ENCODE measurements around the gene AFG3L2. TPM values are rescaled to one million over a fixed set of nuclear protein-coding genes. Genes with fewer than 3 reads are reported as not detected.

Gene AFG3L2
- total and polyA plus RNA-seq, 2 of the 8 experiments (the other 6 are each of a cell fraction or from before 2014, with no cell fraction given), result 29.7 to 84.8 TPM

DNA sequence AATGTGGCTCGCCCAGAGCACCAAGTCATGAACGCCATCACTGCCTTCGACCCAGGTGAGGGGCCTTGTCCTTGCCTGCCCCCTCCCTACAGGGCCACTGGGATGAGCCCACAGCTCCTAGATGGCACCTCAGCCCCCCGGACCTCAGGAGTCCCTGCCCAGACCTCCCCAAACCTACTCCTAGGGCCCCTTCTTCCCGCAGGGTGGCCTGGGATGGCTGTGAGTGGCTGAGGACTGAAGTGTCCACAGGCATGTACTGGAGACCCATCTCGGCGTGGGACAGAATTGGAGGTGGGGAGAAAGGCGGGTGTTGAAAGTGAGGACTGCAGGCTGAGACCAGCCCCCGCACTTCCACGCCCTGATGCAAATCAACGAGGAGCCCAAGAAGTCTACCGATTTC is 71.8 kb downstream of the AFG3L2 start:
- no peak overlapping the region; the same call in none of the 2 replicates for H3K18ac ChIP-seq (ENCODE audit: extremely low read depth, low read length)
- TF ChIP-seq NRF1 (IDR thresholded peaks at IDR 0.05; ENCODE audit: low read depth, low read length) (no peak), CBX8 (IDR thresholded peaks at IDR 0.05; ENCODE audit: borderline replicate concordance, low read depth, low read length) (no peak), SP2 (IDR thresholded peaks at IDR 0.05; ENCODE audit: low read length) (no peak), RFX5 (IDR thresholded peaks at IDR 0.05; ENCODE audit: borderline replicate concordance, low read depth, low read length) (no peak), GTF2F1 (IDR thresholded peaks at IDR 0.05; ENCODE audit: borderline replicate concordance, low read depth, low read length) (no peak), CHD1 (IDR thresholded peaks at IDR 0.05; ENCODE audit: low read depth, low read length) (no peak), KDM5A (IDR thresholded peaks at IDR 0.05; ENCODE audit: low read length) (no peak), SP1 (IDR thresholded peaks at IDR 0.05; ENCODE audit: low read depth, low read length) (no peak), HDAC6 (IDR thresholded peaks at IDR 0.05; ENCODE audit: low read depth, low read length) (no peak)
- 85% methylated on average over 12 of the region's 12 CpGs; no CpG with 5 or more reads in 1 of the 2 experiments for WGBS, 2 experiments (ENCODE audit: extremely low coverage in 1 of 2, insufficient coverage in 1 of 2, insufficient read length in 1 of 2, insufficient replicate concordance in 2 of 2, low coverage in 1 of 2, low lambda C conversion rate in 2 of 2, missing lambda C conversion rate in 1 of 2)
- no peak overlapping the region for H3K14ac ChIP-seq (ENCODE audit: insufficient read length)
- H2AK5ac ChIP-seq (ENCODE audit: low read depth, low read length), result no peak overlapping the region
- H4K5ac ChIP-seq (ENCODE audit: insufficient read length, low read depth, low read length), result no peak overlapping the region
- ChIA-PET POLR2A (ENCODE audit: partially characterized antibody) (interaction anchor here (1.2 to 1.4 kb wide), 3 partner anchors 8 to 31 kb away, joined by 3 read pairs; no protein-coding TSS in a partner anchor), CTCF (ENCODE audit: partially characterized antibody) (no interaction called here)
- peak overlapping the region; percentile 98 for H2BK20ac ChIP-seq (ENCODE audit: low read length)
- H3K56ac ChIP-seq (replicated peaks; ENCODE audit: insufficient read length, low read depth, low read length), result no peak overlapping the region
- no peak overlapping the region for H3K4ac ChIP-seq (replicated peaks; ENCODE audit: insufficient read length, low read depth, low read length)
- H3K4me3 ChIP-seq (ENCODE audit: extremely low read depth in 1 of 4, insufficient read depth in 2 of 4, low read depth in 3 of 4, low read length in 4 of 4), result no peak overlapping the region
- DNase-seq (ENCODE audit: low read depth in 1 of 2, low spot score in 2 of 2) (no peak), FAIRE-seq (no peak)
- no peak overlapping the region for H4K8ac ChIP-seq (ENCODE audit: extremely low read depth, insufficient read depth, low read length)
- H3K9ac ChIP-seq (replicated peaks in 1 of 4; ENCODE audit: extremely low read depth in 1 of 4, low read depth in 3 of 4, low read length in 3 of 4), result no peak overlapping the region
- H3K27me3 ChIP-seq (replicated peaks in 1 of 4; ENCODE audit: control insufficient read depth in 3 of 4, extremely low read depth in 1 of 4, insufficient read depth in 3 of 4, low read length in 3 of 4), result peaks cover 0 to 29% (median 20%) of the 10 kb centered on the region in 4 experiments; a peak in 5 of 7 replicates
- H4K91ac ChIP-seq (replicated peaks; ENCODE audit: insufficient read length, low read length), result peak overlapping the region; percentile 1
- peak overlapping the region; percentile 68; the same call in 1 of the 2 replicates for H2BK12ac ChIP-seq (ENCODE audit: low read depth, low read length)
- H3K9me3 ChIP-seq (ENCODE audit: insufficient read depth in 2 of 2, low read depth in 1 of 2, low read length in 1 of 2), result no peaks in the 10 kb centered on the region
- H3K79me1 ChIP-seq (ENCODE audit: low read depth, low read length), result no peaks in the 10 kb centered on the region
- peaks cover 11% of the 10 kb centered on the region for H3K23me2 ChIP-seq (ENCODE audit: low read depth, low read length)
- H2BK120ac ChIP-seq (replicated peaks; ENCODE audit: low read depth, low read length), result no peak overlapping the region
- peak overlapping the region; percentile 16; the same call in 1 of the 2 replicates for H2BK5ac ChIP-seq (ENCODE audit: low read depth, low read length)
- H3K4me2 ChIP-seq (ENCODE audit: insufficient read depth in 1 of 2, low read depth in 2 of 2, low read length in 2 of 2), result no peak overlapping the region
- H2AFZ ChIP-seq (ENCODE audit: low read length), result no peak overlapping the region
- H3K27ac ChIP-seq (ENCODE audit: low read depth, low read length), result no peak overlapping the region
- H3K4me1 ChIP-seq (replicated peaks in 1 of 4; ENCODE audit: control insufficient read depth in 3 of 4, insufficient read depth in 4 of 4, low read length in 3 of 4), result peaks cover 0 to 16% (median 12%) of the 10 kb centered on the region in 4 experiments; a peak in 6 of 7 replicates
- peaks cover 0 to 6% of the 10 kb centered on the region in 2 experiments; a peak in 3 of 4 replicates for H3K79me2 ChIP-seq (ENCODE audit: control insufficient read depth in 1 of 2, insufficient read depth in 2 of 2, low read length in 2 of 2)
- H3K23ac ChIP-seq (ENCODE audit: insufficient read length), result no peak overlapping the region
- H3K36me3 ChIP-seq (ENCODE audit: control insufficient read depth in 2 of 4, insufficient read depth in 4 of 4, low read length in 3 of 4), result peaks cover 0 to 6% (median 0%) of the 10 kb centered on the region in 4 experiments; a peak in 1 of 8 replicates
- H4K20me1 ChIP-seq (replicated peaks in 1 of 2; ENCODE audit: control insufficient read depth in 1 of 2, insufficient read depth in 2 of 2, low read length in 2 of 2), result peaks cover 0 to 3% of the 10 kb centered on the region in 2 experiments
- H2BK15ac ChIP-seq (ENCODE audit: low read length), result peak overlapping the region; percentile 72; the same call in 1 of the 2 replicates

Measured in H1 (cell line).